Measurements from ENCODE around the gene KIF26B. TPM values are rescaled to one million over a fixed set of nuclear protein-coding genes. Genes with fewer than 3 reads are reported as not detected.
"Not testable (repeated sequence)": the region's sequence is repeated elsewhere in the genome, so short reads cannot be mapped to it uniquely, and the experiment has no call there.

The KIF26B gene
- total and polyA plus RNA-seq, 2 experiments from 2014 or later, result 0.03 to 0.76 TPM

DNA sequence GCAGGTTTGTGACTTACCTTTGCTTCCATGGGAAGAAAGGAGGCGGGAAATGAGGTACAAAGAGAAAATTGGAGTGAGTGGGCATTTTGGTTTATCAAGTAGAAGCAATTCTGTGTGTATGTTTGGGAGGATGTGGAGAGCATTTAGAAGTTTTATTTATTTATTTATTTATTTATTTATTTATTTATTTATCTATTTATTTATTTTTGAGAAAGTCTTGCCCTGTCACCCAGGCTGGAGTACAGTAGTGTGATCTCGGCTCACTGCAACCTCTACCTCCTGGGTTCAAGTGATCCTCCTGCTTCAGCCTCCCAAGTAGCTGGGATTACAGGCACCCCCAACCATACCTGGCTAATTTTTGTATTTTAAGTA, 182.2 kb downstream of the KIF26B start:
- not testable (repeated sequence) for H3K4me3 Mint-ChIP-seq; H3K27me3 Mint-ChIP-seq (ENCODE audit: insufficient read depth, low read depth, poor library complexity); H4K20me1 ChIP-seq (replicated peaks; ENCODE audit: insufficient read depth); H3K36me3 Mint-ChIP-seq (ENCODE audit: low read depth); H3K27me3 ChIP-seq (ENCODE audit: insufficient read depth); DNase-seq (ENCODE audit: low spot score); H3K9me3 Mint-ChIP-seq; H3K36me3 ChIP-seq (ENCODE audit: insufficient read depth); H3K79me2 ChIP-seq (replicated peaks; ENCODE audit: insufficient read depth); ATAC-seq; H3K9me2 ChIP-seq (ENCODE audit: insufficient read depth); H3F3A ChIP-seq (replicated peaks; ENCODE audit: low read depth); H3K4me3 ChIP-seq; H3K27ac Mint-ChIP-seq; H3K4me1 ChIP-seq (ENCODE audit: insufficient read depth)
- Histone ChIP-seq H2AFZ (peak overlapping the region; percentile 25; the same call in 1 of the 2 replicates), H3K27ac (ENCODE audit: low read depth) (peak overlapping the region; percentile 42; the same call in 1 of the 2 replicates), H3K4me2 (peak overlapping the region; percentile 30)
- H3K4me1 Mint-ChIP-seq, result peaks cover 13% of the 10 kb centered on the region

DNA sequence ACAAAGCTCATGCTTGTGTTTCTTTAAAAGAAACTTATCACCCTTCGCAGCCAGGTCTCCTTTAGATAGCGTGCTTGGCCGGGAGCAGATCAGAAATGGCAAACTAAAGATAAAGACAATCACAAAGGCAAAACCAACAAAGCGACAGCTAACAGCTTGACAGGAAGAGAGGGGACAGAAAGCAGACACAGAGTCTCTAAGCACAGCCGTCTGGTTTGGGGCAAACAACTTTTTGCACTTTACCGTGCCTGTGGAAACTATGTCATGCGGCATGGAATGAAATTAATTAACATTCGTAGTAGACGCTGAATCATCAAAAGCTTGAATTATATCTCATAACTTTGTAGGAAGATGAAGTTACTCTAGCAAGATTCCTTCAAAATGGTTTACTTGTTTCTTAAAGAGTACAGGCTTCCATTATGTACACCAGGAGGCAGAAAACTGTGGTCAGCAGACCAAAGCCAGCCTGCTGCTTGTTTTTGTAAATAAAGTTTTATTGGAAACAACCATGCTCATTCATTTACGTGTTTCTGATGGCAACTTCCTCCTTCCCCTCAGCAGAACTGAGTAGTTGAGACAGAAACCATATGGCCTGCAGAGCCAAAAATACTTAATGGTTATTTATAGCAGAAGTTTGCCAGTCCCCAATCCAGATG, 183.2 kb downstream of the KIF26B start:
- H3F3A ChIP-seq (replicated peaks; ENCODE audit: low read depth), result no peaks in the 10 kb centered on the region
- TF ChIP-seq EZH2 (IDR thresholded peaks at IDR 0.05; ENCODE audit: low read depth, unreplicated experiment), result no peak
- TF ChIP-seq CREB1 (CRISPR knock-in tag; IDR thresholded peaks at IDR 0.05; ENCODE audit: low read depth), result no peak
- TF ChIP-seq, protein P1, sequence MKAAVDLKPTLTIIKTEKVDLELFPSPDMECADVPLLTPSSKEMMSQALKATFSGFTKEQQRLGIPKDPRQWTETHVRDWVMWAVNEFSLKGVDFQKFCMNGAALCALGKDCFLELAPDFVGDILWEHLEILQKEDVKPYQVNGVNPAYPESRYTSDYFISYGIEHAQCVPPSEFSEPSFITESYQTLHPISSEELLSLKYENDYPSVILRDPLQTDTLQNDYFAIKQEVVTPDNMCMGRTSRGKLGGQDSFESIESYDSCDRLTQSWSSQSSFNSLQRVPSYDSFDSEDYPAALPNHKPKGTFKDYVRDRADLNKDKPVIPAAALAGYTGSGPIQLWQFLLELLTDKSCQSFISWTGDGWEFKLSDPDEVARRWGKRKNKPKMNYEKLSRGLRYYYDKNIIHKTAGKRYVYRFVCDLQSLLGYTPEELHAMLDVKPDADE (IDR thresholded peaks at IDR 0.05), result no peak
- TF ChIP-seq JUNB (IDR thresholded peaks at IDR 0.05; ENCODE audit: unreplicated experiment), result no peak
- no peak for TF ChIP-seq CTCF (conservative IDR thresholded peaks at IDR 0.05; ENCODE audit: low read depth in 2 of 2)
- TF ChIP-seq EZH2phosphoT487 (IDR thresholded peaks at IDR 0.05; ENCODE audit: unreplicated experiment), result no peak
- TF ChIP-seq REST (IDR thresholded peaks at IDR 0.05; ENCODE audit: unreplicated experiment), result no peak
- no peak for TF ChIP-seq ZNF114 (CRISPR knock-in tag; IDR thresholded peaks at IDR 0.05)
- no peak for TF ChIP-seq POLR2AphosphoS5 (IDR thresholded peaks at IDR 0.05; ENCODE audit: low read depth)
- TF ChIP-seq ZNF331 (CRISPR knock-in tag; IDR thresholded peaks at IDR 0.05; ENCODE audit: low read depth), result no peak
- TF ChIP-seq STAT1 (IDR thresholded peaks at IDR 0.05; ENCODE audit: unreplicated experiment), result no peak
- TF ChIP-seq NANOG (IDR thresholded peaks at IDR 0.05; ENCODE audit: borderline replicate concordance), result no peak

More for the DNA sequence above, 183.2 kb downstream of the KIF26B start:
- Histone ChIP-seq H3K79me2 (replicated peaks; ENCODE audit: insufficient read depth) (no peaks in the 10 kb centered on the region), H4K20me1 (replicated peaks; ENCODE audit: insufficient read depth) (no peaks in the 10 kb centered on the region), H3K36me3 (ENCODE audit: insufficient read depth) (no peaks in the 10 kb centered on the region), H3K4me3 (no peak overlapping the region), H3K27me3 (ENCODE audit: insufficient read depth) (no peaks in the 10 kb centered on the region), H2AFZ (peak overlapping the region; percentile 43; the same call in 1 of the 2 replicates), H3K4me1 (ENCODE audit: insufficient read depth) (no peaks in the 10 kb centered on the region), H3K4me2 (no peak overlapping the region), H3K9me2 (ENCODE audit: insufficient read depth) (no peaks in the 10 kb centered on the region), H3K27ac (ENCODE audit: low read depth) (no peak overlapping the region)
- Mint-ChIP-seq H3K27me3 (ENCODE audit: insufficient read depth, low read depth, poor library complexity) (peaks cover 2% of the 10 kb centered on the region), H3K4me1 (peaks cover 13% of the 10 kb centered on the region), H3K27ac (no peak overlapping the region), H3K36me3 (ENCODE audit: low read depth) (no peaks in the 10 kb centered on the region), H3K9me3 (no peaks in the 10 kb centered on the region), H3K4me3 (no peak overlapping the region)
- ATAC-seq (no peak), DNase-seq (ENCODE audit: low spot score) (no peak)
